NCI-H1417 treated with DMSO at 0.1 percent for 48 hours (cell line): Measurements from ENCODE around the gene SUN1.

Source experiments
- DNase-seq: peaks from one replicate; lab custom pipeline; 2025; lab: John Stamatoyannopoulos, UW

SUN1 gene

GRCh38 chr7:892648-893593 lies 60.6 kb downstream of the SUN1 start:
- DNase-seq, result no peak

GRCh38 chr7:893686-894085 lies 61.4 kb downstream of the SUN1 start:
- no peak for DNase-seq

GRCh38 chr7:894164-894867 lies 62.0 kb downstream of the SUN1 start:
- no peak for DNase-seq

DNA sequence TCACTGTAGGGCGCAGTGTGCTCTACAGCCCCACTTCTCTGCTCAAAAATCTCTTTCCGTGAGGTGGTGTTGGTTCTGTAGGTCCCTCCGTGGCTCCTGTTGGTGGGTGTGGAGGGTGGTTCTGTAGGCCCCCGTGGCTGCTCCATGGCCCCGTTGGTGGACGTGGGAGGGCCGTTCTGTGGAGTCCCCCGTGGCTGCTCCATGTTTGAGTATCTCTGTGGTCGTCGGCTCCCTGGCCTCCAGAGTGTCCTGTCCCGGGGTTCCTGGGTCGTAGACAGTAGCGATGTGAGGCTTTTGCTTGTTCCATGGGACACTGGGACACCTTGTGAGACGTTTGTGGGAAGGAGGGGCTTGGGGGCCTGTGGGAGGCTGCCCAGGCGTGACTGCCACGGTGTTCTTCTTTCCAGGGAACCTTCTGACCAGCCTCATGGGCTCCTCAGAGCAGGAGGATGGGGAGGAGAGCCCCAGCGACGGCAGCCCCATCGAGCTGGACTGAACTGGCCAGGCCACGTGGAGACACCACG lies 62.7 kb downstream of the SUN1 start:
- DNase-seq, result no peak

DNA sequence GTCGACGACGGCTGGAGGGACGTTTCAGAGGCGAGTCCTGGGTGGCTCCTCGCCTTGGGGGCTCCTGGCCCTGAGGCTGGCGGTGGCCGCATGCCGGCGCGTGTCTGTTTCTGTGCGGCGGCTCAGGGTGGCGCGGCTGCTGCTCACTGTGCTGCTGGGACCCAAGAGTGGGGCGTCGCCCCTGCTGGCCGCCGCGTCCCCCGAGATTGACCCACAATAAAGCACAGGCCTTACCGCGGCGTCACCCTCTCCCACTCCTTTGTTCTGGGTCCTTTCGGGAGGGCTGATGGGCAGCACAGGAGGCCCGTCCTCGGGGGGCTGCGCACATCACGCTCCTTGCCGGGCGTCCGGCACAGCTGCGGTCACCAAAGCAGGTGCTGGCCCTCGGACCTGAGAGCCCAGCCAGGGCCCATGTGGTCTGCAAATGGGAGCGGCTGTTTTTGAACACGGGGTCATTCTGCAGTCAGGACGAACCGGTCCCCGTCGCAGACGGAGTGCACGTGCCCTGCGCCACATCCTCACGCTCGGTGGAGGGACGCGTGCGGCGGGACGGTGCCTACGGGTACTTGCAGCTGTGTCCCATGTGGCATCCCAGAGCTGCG lies 63.3 kb downstream of the SUN1 start:
- no peak for DNase-seq

- no peak for DNase-seq
Measured at GRCh38 chr7:896346-897075, 64.2 kb downstream of the SUN1 start.

DNA sequence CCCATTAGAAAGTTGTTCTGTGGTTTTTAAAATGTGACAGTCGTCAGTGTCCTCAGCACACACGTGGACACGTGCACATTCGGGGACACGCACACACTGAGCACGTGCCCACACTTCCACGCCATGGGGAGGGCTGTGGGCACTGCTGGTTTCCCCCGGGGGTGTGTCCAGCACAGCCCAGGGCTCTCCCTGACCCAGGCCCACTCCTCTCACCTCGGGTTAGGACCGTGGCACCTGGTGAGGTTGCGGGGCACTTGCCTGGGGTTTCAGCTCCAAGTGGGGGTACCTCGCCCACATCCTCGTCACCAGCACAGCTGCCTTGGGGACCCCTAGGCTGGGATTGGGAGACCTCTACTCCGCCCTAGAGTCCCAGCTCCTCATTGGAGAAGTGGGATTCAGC lies 64.8 kb downstream of the SUN1 start:
- DNase-seq, result no peak

GRCh38 chr7:897771-898376 lies 65.6 kb downstream of the SUN1 start:
- no peak for DNase-seq

- no peak for DNase-seq
Measured at GRCh38 chr7:898460-898854, 66.2 kb downstream of the SUN1 start.

- DNase-seq, result no peak
Measured at GRCh38 chr7:898855-899681, 66.8 kb downstream of the SUN1 start.

DNA sequence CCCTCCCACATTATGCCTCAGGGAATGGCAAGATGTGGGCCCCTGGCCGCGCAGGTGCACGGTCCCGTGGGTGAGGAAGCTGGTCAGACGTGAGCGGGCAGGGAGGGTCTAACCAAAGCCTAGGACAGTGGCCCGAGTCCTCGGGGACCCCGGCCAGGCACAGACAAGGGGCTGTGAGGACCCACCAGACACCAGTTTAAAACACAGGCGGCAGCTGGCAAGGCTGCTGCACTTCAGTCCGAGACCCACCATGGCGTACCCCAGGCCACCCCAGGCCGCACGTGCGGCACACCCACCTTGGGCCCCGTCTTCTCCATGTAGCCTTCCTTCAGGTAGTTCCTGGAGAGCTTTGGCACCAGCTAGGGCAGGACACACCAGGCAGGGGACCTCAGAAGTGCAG lies 67.5 kb downstream of the SUN1 start:
- no peak for DNase-seq

DNA sequence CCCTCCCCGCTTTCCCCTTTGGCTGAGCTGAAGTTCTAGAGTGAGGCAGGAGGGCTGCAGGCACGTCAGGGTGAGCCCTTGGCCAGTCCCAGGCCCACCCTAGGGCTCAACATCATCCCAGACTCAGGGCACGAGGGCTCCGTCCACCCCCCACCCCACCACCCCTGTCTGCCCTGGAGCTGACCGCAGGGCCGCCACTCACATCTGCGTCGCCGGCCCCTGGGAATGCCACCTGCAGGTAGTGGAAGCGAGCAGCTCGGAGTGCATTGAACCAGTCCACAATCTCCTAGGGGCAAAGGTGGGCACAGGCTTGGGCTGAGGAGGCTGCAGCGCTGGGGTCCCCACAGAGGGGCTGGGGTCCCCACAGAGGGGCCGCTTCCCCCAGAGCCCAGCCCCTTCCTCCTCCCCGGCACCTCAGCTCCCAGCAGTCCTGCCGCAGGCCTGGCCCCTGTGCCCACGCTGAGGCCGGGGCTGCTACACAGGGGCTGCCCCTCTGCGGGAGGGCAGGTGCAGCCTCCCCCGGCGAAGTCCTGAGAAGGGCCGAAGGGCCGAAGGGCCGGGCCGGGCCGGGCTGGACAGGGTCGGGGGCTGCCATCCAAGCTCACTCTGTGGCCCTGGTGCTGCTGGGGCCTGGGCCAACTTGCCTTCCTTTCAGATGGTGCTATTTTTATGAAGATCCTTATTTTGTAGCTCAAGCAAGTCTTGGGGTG lies 68.2 kb downstream of the SUN1 start:
- DNase-seq, result no peak

DNA sequence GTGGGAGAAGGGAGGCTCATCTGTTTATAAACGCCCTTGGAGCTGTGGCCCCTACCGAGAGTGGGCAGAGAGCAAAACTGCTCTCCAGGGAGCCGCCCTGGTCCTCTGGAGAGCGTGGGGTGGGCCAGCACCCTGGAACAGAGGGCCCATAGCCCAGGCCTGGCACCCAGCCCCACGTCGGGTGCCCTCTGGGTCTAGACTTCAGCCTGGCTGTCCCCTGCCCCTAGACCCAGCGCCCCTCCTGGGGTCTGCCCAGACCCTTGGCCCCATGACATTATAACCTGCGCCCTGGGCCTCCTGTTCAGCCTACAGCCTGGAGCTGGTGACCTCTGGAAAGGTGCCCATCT lies 68.7 kb downstream of the SUN1 start:
- DNase-seq, result no peak

GRCh38 chr7:901388-902154 lies 69.3 kb downstream of the SUN1 start:
- DNase-seq, result no peak

DNA sequence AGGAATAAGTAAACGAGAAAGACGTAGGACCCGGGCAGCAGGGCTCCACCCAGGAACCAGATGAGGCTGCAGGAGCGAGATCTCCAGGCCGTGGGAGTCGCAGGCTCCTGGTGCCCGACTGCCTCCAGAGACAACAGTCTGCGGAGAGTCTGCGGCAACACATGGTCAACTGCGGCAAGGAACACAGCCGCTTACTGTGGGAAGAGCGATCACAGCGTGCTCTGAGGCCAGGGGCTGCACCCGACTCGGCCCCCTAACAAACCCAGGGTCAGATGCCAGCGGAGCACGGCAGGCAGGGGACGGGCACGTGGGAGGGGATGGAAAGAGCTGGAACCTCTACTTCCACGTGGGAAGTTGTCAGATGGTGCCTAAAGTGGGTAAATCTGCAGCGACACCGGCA lies 70.7 kb downstream of the SUN1 start:
- DNase-seq, result no peak

GRCh38 chr7:903921-904755 lies 71.9 kb downstream of the SUN1 start:
- DNase-seq, result no peak

- DNase-seq, result no peak
Measured at GRCh38 chr7:904847-905246, 72.6 kb downstream of the SUN1 start.

GRCh38 chr7:906776-907157 lies 74.5 kb downstream of the SUN1 start:
- no peak for DNase-seq
